ENCODE data around the gene FKBP4.

The FKBP4 gene

GRCh38 chr12:2813214-2814185 is 18.7 kb downstream of the FKBP4 start:
- DNase-seq, result no peak

DNA sequence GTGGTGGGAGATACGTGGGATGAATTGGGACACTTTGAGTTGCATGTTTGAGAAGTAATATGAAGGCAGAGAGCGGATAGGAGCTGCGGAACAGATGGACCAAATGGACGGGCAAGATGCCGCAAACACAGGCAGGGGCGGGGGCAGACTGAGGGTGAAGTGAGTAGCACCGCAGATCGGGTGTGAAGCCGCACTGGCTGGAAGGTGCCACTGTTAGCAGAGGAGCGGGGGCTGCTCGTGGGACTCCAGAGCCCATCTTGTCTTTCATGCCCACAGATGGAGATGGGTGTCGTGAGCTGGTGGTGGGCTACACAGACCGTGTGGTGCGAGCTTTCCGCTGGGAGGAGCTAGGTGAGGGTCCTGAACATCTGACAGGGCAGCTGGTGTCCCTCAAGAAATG is 25.0 kb downstream of the FKBP4 start:
- DNase-seq, result no peak

DNA sequence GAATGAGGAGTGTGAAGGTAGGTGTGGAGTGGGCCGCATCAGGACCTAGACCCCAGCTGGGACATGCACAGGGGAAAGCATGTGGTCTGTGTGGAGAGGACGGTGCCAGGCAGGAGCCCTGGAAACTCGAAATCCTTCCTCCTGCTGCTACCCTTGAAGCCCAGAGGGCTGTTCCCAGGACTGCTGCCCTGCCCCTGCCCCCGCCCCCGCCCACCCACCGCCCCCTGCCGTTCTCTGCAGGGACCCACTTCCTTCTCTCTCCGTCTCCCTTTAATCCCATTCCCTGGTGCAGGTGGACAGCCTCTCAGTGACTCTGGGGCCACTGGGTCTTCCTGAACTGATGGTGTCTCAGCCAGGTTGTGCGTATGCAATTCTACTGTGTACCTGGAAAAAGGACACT is 25.7 kb downstream of the FKBP4 start:
- DNase-seq, result no peak

DNA sequence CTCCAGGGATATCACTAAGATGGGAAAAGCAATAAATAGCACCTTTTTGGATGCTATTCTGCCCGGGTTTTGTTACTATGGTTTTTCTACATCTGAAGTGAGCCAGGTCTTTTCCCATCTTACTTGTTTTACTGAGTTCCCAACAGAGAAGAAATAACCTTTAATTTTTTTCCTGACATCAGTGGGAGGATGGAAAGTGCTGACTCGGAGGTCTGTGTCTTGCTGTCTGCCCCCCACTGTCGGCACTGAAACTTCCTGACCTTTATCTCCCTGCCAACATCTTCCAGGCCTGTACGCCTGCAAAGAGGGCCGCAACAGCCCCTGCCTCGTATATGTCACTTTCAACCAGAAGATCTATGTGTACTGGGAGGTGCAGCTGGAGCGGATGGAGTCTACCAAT is 28.7 kb downstream of the FKBP4 start:
- DNase-seq, result no peak

- no peak for DNase-seq
Observed at GRCh38 chr12:2824541-2824940, 29.8 kb downstream of the FKBP4 start.

DNA sequence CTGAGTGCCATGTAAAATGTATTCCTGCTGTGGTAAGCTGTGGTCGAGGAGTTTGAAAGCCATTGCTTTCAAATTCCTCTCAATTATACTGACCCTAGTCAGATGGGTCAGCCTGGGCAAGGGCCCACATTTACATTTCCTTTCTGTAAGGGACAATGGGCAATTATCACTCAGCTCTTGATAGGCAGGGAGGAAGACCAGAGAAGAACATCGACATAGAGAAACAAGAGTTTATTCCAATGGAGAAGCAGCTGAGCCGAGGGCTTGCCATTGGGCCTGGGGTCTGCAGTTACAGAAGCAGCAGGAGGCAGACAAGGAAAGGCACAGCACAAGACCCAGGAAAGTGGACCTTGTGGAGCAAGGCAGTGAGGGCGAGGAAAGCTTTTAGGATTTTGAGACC is 30.4 kb downstream of the FKBP4 start:
- DNase-seq, result no peak

GRCh38 chr12:2826036-2826435 is 31.3 kb downstream of the FKBP4 start:
- DNase-seq, result no peak

GRCh38 chr12:2826721-2827515 is 32.1 kb downstream of the FKBP4 start:
- DNase-seq, result no peak

DNA sequence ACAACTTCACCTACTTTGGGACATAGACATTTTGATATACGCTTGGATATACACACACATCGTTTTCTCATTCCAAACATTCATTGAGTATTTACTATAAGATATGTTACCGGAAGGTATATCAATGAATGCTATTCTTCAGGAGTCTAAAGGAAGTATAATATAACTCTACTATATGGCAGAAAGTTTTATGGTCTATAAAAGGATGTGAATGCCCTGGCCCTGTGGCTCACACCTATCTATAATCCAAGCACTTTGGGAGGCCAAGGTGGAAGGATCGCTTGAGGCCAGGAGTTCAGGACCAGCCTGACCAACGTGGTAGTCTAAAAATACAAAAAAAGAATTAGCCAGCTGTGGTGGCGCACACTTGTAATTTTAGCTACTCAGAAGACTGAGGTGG is 34.5 kb downstream of the FKBP4 start:
- no peak for DNase-seq

GRCh38 chr12:2832550-2833127 is 37.9 kb downstream of the FKBP4 start:
- DNase-seq, result no peak

- DNase-seq, result no peak
Observed at GRCh38 chr12:2833327-2833726, 38.6 kb downstream of the FKBP4 start.

GRCh38 chr12:2833810-2834209 is 39.0 kb downstream of the FKBP4 start:
- DNase-seq, result no peak

DNA sequence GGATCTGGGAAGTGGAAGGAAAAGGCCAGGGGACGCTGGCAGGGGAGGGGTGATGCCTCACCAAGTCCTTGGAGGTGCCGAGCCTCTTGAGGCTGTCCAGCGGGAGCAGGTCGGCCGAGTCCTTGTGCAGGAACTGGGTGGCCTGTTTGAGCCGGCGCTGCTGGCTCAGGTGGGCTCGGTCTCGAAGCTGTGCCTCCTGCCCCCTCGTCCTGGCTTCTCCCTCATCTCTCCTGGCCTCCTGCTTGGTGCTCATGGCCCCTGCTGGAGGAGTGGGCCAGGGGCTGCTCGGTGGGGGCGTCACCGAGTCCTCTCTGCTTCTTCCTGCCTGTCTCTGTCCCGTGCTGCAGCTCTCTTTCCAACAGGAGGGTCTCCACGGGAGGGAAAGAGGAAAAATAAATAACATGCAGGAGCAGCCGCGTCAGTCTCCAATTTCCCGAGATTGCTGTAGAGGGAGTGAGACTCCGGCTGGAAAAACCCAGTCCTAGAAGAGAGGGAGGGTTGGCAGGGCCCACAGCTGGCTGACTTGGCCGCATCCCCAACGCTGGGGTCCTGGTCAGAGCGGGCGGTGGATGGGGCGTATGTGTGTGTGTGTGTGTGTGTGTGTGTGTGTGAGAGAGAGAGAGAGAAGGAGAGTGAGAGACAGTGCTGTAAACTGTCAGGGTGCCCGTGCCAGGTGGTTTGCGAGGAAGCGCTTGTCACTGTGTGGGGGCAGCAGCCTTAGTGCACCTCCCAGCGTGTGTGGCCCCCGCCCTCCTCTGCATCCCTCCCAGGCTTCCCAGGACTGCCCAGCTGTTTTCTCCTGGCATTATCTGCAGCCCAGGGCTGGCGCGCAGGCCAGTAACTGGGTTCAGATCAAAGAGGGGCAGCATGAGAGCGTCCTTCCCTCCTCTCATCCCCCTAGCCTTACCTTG is 40.1 kb downstream of the FKBP4 start, which contains the start of gene NRIP2:
Gene NRIP2, minus strand, starts transcription at position 455 of the 911 bp plus-strand sequence. Its CDS starts 52 bp downstream, at position 403.
- no peak for DNase-seq

DNA sequence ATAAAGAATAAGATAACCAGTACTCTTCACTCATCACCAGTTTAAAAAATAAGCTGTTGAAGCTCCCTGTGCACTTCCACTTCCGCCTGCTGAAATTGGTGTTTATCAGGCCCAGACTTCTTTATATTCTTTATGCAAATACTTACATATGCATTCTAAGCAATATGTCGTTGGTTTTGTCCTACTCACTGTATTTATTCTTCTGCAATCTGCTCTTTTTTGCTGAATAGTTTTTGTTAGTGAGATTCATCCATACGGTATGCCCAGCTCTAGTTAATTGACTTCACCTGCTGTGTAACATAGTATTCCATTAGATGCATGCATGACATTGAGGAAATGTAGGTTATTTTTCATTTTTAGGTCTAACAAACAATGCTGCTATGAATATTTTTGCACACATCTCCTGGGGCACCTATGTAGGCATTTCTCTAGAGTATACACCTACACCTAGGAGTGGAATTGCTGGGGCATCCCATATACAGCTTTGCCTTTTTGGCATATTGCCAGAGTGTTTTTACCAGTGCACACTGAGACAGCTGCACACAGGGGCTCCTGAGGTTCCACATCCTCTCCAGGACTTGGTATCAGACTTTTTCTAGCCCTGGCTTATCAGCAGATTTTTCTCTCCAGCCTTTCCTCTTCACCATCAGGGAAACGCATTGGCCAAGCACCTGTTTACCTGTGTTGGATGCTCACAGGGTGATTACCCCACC is 41.1 kb downstream of the FKBP4 start:
- DNase-seq, result no peak

- DNase-seq, result no peak
Observed at GRCh38 chr12:2836574-2836973, 41.8 kb downstream of the FKBP4 start.

DNA sequence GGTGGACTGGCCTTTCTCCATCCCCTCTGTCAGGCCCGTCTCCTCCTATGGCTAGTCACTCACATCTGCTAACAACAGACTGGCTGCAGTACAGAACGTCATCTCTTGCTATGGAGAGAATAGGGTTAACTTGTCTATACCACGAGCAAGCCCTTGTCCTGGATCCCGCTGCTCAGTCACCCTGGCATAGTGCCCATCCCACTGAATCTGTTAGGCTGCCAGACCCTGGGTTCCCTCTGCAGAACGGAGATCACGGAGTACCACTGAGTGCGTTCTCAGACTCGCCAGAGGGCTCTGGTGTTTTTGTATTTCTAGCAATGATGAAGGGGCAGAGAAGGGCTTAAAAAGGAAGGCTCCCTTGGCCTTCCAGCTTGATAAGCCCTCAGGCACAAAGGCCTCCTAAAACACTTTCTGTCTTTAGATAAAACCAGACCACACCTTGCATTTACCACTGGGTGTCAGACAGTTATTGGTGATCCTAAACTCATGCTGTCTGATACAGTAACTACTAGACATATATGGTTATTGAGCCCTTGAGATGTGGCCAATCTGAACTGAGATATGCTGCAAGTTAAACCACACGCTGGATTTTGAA is 46.4 kb downstream of the FKBP4 start:
- no peak for DNase-seq

- no peak for DNase-seq
Observed at GRCh38 chr12:2842948-2843347, 48.2 kb downstream of the FKBP4 start.

DNA sequence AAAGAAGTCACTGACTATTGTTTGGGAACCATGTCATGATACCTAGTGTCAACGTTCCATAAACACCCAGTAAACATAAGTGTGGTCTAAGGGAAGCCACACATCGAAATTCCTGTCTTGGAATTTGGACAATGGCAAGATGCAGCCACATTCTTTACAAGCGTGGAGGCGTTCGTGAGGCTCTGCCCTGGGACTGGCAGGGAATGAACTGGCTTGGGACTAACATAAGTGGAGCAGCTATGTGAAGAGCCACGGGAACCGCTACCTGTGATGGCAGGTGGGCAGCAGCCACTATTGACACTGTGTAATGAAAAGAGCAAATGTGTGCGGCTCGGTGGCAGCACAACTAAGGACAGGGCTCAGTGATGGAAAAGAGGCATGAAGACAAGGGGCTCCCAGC is 50.0 kb downstream of the FKBP4 start:
- no peak for DNase-seq

DNA sequence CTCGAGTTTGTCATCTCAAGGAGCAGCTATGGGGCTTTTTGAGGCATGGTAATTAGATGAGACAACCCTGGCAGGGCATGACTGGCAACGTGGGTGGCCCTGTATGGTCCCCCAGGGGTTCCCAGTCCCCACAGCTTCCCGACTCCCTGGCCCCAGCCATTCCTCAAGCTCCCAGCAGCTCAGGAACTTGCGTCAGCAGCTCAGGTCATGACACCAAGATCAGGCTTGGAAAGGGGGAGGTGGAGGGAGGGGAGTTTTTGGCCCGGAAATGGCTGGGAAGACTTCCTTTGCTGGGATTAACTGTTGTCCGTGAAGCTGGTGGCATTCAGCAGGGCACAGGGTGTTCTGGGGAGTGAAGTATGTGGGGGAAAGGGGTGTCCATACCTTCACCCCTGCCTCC is 50.5 kb downstream of the FKBP4 start:
- DNase-seq, result no peak

- no peak for DNase-seq
Observed at GRCh38 chr12:2851931-2852330, 57.2 kb downstream of the FKBP4 start.

DNA sequence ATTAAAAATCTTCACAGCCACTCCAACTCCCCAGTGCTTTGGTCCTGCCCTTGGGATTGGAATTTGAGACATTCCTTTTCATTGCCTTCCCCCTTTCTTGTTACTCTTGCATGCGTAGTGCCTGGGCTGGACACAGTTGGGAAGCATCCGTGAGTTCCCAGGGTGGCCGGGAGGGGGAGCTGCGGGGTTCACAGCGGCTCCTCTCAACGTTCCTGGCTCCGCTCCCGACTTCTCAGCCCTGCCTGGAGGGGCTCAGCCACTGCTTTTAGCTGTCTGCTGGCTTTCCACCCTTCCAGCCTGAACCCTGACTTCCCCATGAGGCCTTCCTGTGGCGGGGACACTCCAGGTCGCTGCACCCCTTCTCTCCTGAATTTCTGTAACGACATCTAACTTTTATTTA is 58.9 kb downstream of the FKBP4 start:
- DNase-seq, result peak; percentile 15
